CD4-positive, alpha-beta T cell treated with Interleukin-17A for 1 hour (primary cell): ENCODE data around the gene RIF1.
A peak's percentile ranks its signal among the peaks of the same experiment; 100 is the strongest.

Experiments used
- DNase-seq: peaks from one replicate; pipeline ENCODE4 v3.0.0-alpha.2; 2020

The RIF1 gene, protein sequence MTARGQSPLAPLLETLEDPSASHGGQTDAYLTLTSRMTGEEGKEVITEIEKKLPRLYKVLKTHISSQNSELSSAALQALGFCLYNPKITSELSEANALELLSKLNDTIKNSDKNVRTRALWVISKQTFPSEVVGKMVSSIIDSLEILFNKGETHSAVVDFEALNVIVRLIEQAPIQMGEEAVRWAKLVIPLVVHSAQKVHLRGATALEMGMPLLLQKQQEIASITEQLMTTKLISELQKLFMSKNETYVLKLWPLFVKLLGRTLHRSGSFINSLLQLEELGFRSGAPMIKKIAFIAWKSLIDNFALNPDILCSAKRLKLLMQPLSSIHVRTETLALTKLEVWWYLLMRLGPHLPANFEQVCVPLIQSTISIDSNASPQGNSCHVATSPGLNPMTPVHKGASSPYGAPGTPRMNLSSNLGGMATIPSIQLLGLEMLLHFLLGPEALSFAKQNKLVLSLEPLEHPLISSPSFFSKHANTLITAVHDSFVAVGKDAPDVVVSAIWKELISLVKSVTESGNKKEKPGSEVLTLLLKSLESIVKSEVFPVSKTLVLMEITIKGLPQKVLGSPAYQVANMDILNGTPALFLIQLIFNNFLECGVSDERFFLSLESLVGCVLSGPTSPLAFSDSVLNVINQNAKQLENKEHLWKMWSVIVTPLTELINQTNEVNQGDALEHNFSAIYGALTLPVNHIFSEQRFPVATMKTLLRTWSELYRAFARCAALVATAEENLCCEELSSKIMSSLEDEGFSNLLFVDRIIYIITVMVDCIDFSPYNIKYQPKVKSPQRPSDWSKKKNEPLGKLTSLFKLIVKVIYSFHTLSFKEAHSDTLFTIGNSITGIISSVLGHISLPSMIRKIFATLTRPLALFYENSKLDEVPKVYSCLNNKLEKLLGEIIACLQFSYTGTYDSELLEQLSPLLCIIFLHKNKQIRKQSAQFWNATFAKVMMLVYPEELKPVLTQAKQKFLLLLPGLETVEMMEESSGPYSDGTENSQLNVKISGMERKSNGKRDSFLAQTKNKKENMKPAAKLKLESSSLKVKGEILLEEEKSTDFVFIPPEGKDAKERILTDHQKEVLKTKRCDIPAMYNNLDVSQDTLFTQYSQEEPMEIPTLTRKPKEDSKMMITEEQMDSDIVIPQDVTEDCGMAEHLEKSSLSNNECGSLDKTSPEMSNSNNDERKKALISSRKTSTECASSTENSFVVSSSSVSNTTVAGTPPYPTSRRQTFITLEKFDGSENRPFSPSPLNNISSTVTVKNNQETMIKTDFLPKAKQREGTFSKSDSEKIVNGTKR (N-terminal part only)

DNA sequence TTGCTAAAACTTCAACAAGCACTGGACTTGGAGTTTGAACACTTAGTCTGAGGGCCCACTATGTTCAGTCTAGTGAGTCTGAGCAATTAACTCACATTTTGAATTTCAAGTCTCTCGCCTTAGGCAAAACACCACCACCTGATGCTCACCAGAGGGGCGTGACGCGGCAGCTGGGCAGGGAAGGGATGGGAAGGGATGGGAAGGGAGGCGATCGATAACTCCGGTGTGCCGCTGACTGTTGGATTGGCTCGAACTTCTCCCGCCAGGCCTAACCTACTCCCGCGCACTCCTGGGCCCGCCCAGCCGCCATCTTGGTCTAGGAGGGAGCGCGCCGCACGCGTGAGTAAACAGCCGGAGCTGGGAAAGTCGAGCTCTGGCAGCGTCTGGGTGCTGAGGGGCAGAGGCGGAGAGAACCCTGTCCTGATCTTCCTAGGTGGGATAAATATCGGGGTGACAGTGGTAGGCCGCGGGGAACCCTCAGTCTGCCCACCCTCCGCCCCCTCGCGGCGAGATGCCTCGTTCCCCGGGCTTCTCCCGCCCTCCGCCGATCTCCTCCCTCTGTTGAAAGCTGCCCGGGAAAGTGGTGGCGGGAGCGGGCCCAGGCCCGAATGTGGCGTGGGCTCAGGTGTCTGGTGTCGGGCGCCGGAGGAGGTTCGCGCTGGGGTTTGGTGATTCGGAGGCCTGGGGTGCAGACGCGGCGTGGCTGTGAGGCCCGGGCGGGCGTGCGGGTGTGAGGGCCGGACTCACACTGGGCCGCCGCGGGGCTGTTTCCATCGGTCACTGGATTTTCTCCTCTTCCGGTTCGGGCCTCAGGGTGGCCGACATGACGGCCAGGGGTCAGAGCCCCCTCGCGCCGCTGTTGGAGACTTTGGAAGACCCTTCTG lies at the start of gene RIF1:
TSS of gene RIF1 (plus strand) at position 302 of the 884 bp plus-strand sequence. CDS start at position 824, 522 bp downstream.
- DNase-seq: peak; percentile 77

DNA sequence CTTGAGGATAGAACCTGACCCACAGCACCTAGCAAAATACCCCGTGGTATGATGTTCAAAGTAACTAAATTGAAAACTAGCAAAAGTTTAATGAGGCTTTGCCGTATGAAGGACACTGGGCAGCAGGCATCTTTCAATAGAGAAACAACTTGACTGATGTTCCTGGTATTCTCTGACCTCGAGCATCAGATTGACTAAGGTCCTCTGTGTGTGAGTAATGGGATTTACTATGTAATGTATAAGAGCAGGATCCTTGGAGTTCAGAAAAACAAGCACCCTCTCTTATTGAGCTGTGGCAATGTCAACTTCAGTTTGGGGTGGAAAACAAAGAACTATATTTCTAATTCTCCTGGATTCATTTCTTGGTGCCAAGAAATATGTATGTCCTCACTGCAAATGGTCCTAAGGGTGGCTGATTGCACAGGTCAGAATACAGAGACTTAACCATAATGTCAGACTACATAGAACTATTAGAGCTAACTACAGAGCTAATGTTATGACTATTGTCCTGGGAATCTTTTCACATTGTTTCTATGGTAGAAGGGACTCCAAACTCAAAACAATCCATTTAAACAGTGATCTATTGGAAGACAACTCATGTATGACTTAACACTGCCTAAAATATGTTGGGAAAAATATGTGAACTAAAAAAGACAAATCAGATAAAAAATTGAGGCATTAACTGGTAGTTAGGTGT lies 47.9 kb upstream of the RIF1 start:
- no peak for DNase-seq

DNA sequence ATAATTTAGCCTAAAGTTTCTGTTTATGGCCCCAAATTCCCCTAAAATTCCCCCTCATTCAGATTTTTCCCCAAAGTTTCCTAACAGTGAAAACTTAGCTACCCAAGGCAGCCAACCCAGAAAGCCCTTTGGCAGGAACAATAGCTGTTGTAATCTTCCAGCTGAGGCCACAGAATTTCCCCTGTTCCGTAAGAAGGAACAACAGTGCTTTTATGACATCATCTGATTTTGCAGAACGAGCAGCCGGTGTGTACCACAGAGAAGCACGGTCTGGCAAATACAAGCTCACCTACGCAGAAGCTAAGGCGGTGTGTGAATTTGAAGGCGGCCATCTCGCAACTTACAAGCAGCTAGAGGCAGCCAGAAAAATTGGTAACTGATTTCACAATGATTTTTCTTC lies 46.0 kb upstream of the RIF1 start:
- no peak for DNase-seq

DNA sequence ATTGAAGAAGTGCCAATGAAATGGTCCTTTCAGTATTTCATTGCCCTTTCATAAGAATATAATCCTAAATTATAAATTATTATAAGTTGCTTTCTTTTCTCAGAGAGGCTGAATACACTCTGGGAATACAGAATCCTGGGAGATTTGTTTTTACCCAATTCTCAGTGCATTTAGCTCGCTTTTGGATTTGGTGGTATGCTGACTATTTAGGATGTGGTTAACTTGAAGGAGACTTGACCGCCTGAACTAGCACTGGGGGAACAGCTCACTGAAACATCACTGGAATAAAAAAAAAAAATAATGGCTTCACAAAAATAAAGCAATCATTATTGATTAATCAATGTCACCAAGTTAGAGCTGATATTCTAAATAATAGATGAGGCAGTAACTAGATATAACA lies 42.1 kb upstream of the RIF1 start:
- no peak for DNase-seq

DNA sequence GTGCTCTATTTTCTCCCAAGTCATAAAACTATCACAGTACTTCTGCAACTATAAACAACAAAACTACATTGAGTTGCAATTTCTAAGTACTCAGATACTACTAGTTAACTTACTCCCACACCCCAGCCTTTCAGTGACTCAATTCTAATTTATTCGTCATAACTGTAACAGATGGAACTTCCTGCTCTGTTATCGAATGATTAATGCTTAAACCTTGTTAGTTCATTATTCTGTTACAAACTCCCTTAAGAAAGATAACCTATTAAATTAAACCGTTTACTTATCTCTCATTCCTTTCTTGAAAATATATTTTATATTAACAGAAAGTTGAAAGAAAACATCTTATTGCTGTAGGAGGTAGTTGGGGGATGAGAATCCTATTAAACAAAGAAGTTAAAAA lies 35.3 kb upstream of the RIF1 start:
- DNase-seq: no peak

DNA sequence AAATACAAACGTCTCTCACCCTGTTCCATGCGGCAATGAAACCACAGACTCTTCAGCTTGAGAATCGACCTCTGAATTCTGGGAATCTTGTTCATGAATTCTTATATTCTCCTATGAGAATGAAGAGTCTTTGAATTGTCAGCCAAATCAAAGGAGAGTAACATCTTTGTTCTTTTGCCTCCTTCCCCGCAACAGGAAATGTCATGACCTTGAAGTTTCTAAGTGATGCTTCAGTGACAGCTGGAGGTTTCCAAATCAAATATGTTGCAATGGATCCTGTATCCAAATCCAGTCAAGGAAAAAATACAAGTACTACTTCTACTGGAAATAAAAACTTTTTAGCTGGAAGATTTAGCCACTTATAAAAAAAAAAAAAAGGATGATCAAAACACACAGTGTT lies 30.5 kb upstream of the RIF1 start:
- DNase-seq: no peak

DNA sequence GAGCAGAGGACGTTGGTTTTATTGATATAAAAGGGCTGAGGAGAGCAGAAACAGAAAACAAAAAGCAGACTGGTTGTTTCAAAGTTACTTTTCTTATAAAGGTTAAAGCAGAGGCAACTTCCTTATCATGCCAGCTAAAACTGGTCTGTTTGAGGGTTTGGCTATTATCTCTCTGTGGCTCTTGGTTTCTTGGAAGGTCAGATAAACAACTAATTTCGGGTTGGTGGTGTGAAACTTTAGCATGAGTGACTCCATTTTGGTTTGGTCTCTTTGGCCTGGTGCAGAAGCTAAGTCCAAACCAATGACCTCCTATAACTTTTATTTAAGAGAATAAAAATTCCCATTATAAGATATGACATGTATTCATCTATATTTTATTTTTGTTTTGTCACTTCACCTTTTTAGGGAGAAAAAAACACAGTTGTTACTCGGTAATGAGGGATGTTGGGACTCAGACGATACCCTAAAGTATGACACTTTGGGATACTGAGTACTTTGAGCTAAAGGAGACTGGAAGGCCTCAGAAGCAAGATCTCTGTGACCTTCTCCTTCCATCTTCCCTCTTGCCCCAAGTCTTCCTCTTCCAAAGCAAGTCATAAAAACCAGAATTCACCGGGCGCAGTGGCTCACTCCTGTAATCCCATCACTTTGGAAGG lies 29.0 kb upstream of the RIF1 start:
- DNase-seq: no peak

DNA sequence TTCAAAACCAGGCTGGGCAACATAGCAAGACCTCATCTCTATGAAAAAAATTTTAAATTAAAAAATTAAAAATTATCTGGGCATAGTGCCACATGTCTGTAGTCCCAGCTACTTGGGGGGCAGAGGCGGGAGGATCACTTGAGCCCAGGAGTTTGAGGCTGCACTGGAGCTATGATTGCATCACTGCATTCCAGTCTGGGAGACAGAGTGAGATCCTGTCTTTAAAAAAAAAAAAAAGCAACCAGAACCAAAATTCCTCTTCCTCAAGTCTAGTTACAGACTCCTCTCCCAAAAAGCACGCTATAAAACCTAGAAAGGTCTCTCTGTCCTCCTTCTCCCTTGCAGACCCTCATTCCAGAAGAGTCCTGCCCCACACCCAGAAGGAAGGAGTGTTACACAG lies 28.4 kb upstream of the RIF1 start:
- no peak for DNase-seq

DNA sequence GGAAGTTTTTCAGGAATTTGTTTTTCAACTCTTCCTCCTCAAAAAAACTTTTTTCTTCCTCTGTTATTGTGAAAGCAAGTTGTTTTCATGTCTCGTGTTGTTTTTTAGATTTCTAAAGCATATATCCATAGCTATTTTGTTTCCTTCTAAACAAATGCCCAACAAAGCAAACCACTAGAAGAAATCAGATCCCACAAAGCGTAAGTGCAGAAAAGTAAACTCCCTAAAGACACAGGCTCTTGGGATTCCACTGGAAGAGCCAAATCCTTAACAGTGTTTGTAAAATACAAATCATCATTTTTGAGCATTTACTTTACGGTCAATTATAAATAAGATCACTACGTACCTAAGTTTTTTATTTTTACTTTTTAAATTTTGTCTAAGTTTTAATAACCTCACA lies 21.7 kb upstream of the RIF1 start:
- no peak for DNase-seq

DNA sequence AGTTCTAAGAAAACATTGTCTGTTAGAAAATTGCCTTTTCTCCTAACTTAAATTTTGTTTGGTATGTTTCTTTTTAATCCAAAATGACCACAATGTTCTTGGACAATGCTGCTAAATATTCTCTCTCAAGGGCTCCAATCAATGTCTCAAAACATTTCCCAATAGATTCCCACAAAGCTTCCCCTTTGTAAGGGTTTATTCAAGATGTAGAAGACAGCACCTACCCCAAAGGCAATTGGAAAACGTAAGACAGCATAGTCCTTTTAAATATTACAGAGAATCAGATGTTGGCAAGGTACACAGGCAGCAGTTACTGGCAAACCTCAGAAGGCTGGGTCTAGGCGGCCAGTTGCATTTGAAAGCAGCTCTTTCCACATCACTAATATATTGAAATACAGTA lies 18.3 kb upstream of the RIF1 start:
- DNase-seq: no peak

DNA sequence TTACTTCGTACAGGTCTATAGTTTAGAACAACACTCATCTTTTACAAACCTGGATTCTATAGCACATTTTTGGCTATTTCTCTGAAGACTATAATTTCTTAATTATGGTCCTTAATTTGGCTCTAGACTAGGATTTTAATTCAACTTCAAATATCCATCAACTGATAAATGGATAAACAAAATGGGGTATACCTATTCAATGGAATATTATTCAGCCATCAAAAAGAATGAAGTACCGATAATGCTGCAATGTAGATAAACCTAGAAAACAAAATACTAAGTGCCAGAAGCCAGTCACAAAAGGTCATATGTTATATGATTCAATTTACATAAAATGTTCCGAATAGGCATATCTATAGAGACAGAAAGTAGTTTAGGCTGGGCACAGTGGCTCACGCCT lies 15.2 kb upstream of the RIF1 start:
- DNase-seq: no peak

DNA sequence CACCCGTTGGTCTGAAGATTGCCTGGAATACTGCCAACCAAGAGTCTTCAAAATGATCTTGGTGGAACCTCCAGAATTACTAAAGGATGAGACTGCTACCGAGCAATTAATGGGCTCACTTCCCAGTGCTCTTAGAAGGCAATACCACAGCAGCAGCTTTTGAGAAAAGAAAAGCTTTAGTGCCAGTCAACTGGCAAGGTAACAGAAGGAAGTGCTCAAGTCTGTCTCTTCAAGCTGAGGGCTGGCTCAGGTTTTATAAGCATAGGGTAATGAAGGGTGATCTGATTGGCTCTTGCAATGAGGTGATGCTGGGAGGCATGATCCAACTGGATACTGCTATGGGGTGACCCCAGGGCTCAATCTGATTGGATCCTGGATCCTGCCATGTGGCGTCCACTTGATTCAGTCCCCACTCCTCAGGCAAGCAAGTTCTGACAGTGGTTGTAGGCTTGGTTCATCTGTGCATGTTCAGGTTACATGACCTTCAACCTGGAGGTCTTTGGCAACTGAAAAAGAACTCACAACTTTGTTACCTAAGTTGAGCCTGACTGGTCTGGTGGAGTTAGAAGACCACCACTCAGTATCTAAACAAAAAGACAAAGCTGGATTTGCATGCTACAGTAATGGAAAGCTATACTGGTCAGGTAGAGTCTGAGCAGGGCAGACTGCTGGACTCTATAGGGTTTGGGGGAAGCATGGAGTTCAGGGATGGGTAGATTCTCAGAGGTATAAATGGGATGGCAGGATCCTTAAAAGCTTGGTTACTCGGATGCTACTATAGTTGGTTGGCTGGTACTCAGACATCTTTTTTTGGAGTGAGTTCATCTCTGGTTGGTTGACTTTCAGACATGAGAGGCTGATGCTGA lies 14.0 kb upstream of the RIF1 start:
- no peak for DNase-seq

DNA sequence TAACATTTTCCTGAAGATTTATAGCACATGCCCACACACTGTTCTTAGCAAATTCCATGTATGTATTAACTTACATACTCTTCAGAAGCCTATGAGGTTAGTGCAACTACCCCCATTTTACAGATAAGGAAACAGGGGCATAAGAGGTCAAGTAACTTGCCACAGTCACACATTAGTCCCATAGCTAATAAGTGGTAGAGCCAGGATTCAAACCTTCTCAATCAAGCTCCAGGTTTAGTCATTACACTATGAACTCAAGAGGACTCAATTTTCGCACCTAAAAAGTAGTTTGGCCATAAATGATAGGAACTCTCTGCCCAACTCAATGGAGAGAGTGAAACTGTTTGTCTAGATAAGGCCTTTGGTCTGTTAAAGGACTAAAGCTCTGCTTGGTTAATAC lies 9.7 kb upstream of the RIF1 start:
- no peak for DNase-seq

DNA sequence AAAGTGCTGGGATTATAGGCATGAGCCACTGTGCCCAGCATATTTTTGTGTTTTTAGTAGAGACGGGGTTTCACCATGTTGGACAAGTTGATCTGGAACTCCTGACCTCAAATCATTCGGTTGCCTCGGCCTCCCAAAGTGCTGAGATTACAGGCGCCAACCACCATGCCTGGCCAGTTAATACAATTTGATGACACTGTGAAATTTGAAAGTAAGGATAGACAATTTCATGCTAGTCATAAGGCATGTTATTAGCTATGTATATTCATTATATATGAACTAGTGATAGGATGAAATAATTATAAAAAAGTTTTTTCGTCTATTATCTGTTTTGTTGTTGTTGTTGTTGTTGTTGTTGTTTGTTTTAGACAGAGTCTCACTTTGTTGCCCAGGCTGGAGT lies 8.6 kb upstream of the RIF1 start:
- no peak for DNase-seq

DNA sequence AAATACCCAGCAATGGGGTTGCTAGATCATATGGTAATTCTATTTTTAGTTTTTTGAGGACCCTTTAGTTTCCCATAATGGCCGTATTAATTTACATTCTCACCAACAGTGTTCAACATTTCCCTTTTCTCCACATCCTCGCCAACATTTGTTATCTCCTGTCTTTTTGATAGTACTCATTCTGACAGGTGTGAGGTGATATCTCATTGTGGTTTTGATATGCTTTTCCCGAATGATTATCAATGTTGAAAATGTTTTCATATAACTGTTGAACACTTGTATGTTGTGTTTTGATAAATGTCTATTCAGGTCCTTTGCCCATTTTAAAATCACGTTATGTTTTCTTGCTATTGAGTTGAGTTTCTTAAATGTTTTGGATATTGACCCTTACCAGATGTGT lies 5.8 kb upstream of the RIF1 start:
- DNase-seq: no peak

DNA sequence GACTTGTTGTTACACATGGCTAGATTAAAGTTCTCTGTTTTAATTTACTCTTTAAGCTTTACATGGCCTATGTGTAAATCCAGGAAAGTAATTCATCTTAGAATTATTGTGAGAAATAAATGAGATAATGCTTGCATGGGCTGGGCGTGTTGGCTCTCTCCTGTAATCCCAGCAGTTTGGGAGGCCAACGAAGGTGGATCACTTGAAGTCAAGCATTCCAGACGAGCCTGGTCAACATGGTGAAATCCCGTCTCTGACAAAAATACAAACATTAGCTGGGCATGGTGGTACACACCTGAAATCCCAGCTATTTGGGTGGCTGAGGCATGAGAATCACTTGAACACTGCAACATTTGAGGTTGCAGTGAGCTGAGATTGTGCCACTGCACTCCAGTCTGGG lies 4.3 kb upstream of the RIF1 start:
- no peak for DNase-seq

DNA sequence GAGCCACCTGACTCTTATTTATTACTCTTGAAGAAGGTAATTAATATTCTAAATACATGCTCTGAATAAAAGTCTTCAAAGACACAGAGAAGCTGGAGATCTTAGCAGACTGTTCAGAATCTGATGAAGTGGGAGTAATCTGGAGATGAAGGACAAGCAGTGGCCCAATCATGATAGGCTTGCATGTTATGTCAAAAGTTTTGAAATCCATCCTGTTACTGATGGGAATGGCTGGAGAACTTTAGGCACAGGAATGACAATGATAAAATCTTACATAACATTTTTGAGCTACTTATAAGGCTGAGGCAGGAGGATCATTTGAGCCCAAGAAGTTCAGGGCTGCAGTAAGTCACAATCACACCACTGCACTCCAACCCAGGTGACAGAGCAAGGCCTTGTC lies 2.4 kb upstream of the RIF1 start:
- no peak for DNase-seq

DNA sequence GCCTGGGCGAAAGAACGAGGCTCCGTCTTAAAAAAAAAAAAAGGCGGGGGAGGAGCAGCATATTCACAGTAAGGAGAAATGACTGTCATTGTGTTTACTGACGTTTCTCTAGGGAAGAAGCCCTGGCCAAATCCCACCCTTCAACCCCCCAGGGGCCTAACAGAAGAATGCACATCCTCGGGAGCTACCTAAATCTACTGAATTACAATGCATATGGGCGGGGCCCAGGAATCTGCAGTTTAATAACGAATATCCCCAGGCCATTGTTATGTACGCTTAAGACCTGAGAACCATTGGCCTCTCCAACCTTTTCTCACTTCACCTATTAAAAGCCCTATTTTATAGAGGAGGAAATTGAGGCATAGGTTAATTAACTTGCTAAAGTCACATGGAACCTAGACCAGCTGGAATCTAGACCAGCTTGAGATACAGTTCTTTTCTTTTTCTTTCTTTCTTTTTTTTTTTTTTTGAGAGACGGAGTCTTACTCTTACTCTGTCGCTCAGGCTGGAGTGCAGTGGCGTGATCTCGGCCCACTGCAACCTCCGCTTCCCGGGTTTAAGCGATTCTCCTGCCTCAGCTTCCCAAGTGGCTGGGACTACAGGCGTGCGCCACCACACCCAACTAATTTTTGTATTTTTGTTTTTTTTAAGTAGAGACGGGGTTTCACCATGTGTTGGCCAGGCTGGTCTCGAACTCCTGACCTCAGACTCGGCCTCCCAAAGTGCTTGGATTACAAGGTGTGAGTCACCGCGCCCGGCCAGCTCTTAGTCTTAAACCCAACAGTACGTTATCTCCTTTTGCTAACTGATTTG lies 708 bp upstream of the RIF1 start:
- no peak for DNase-seq

DNA sequence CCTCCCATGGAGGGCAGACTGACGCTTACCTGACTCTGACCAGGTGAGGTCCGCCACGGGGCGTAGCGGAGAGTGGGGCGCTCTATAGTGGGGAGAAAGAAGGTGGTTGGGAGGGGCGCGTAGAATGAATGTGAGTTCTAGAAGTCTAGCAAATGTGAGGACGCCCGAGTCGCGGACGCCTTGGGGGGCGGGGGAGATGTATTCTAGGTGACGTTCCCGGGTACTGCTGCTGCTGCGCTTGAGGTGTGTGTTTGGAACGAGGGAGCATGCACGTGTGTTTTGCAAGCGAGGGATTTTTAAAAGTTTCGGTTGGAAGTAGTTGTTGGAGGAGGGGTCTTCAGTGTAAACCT lies 758 bp downstream of the RIF1 start:
- peak; percentile 46 for DNase-seq
